Mesenchymal stem cell (in vitro differentiated cells and primary cell): ENCODE measurements around the gene TMED7.
A peak's percentile ranks its signal among the peaks of the same experiment; 100 is the strongest.

Source experiments
- DNase-seq: peaks from one replicate; pipeline ENCODE4 v3.0.0-alpha.2; 2013
- H2AFZ ChIP-seq: one replicate; pipeline ENCODE4 v1.6.1; 2013; ENCODE audit warnings: low read depth, mild to moderate bottlenecking, control low read depth, inconsistent platforms, low read length, moderate library complexity
- H2AK5ac ChIP-seq: 2 replicates; pipeline ENCODE4 v1.6.1; 2013; ENCODE audit warnings: low read length, moderate library complexity, mild to moderate bottlenecking, inconsistent platforms; ENCODE audit not compliant: severe bottlenecking
- H2BK120ac ChIP-seq: one replicate; pipeline ENCODE4 v1.6.1; 2013; ENCODE audit warnings: low read depth, mild to moderate bottlenecking, inconsistent platforms, low read length, moderate library complexity
- H2BK12ac ChIP-seq, 2 experiments: one replicate each; pipeline ENCODE4 v1.6.1; 2013; ENCODE audit warnings: inconsistent platforms in 2 of 2, low read length in 2 of 2, mild to moderate bottlenecking in 2 of 2, moderate library complexity in 2 of 2, control low read depth in 1 of 2
- H2BK15ac ChIP-seq: one replicate; pipeline ENCODE4 v1.6.1; 2013; ENCODE audit warnings: mild to moderate bottlenecking, low read depth, inconsistent platforms; ENCODE audit not compliant: poor library complexity, severe bottlenecking
- H2BK5ac ChIP-seq: 2 replicates; pipeline ENCODE4 v1.6.1; 2013; ENCODE audit warnings: low read depth, mild to moderate bottlenecking, low read length, control low read depth, inconsistent platforms; ENCODE audit not compliant: poor library complexity, severe bottlenecking
- H3K14ac ChIP-seq, 2 experiments: one replicate each; pipeline ENCODE4 v1.6.1; 2013; ENCODE audit warnings: inconsistent platforms in 2 of 2, low read length in 2 of 2, control low read depth in 1 of 2, mild to moderate bottlenecking in 1 of 2, moderate library complexity in 1 of 2
- H3K18ac ChIP-seq, 2 experiments: one replicate each; pipeline ENCODE4 v1.6.1; 2013; ENCODE audit warnings: inconsistent platforms in 2 of 2, low read length in 2 of 2, control low read depth in 1 of 2, low read depth in 1 of 2, mild to moderate bottlenecking in 1 of 2
- H3K23ac ChIP-seq, 2 experiments: one replicate each; pipeline ENCODE4 v1.6.1; 2013; ENCODE audit warnings: inconsistent platforms in 2 of 2, low read length in 2 of 2, mild to moderate bottlenecking in 2 of 2, moderate library complexity in 2 of 2, control low read depth in 1 of 2
- H3K27ac ChIP-seq: 2 replicates; pipeline ENCODE4 v1.5.1; 2013; ENCODE audit warnings: mild to moderate bottlenecking, moderate library complexity, low read length, control low read depth, inconsistent platforms; ENCODE audit not compliant: poor library complexity, severe bottlenecking
- H3K27me3 ChIP-seq, 2 experiments: 2 replicates each; pipeline versions ENCODE4 v1.6.1 to v1.7.0; 2013; ENCODE audit warnings: low read length in 2 of 2, mild to moderate bottlenecking in 2 of 2, moderate library complexity in 2 of 2, control low read depth in 1 of 2, inconsistent platforms in 1 of 2; ENCODE audit not compliant: control insufficient read depth in 1 of 2, insufficient read depth in 1 of 2
- H3K36me3 ChIP-seq, 2 experiments: 2 replicates each; pipeline versions ENCODE4 v1.6.1 to v1.7.0; 2013; ENCODE audit warnings: low read length in 2 of 2, control low read depth in 1 of 2, inconsistent platforms in 1 of 2, low read depth in 1 of 2, mild to moderate bottlenecking in 1 of 2; ENCODE audit not compliant: insufficient read depth in 2 of 2, control insufficient read depth in 1 of 2
- H3K4ac ChIP-seq, 2 experiments: one replicate each; pipeline ENCODE4 v1.6.1; 2013; ENCODE audit warnings: inconsistent platforms in 2 of 2, low read length in 2 of 2, mild to moderate bottlenecking in 2 of 2, moderate library complexity in 2 of 2, control low read depth in 1 of 2, low read depth in 1 of 2
- H3K4me1 ChIP-seq: 2 replicates; pipeline ENCODE4 v1.6.1; 2013; ENCODE audit warnings: low read depth, low read length, control low read depth; ENCODE audit not compliant: control insufficient read depth, insufficient read depth
- H3K4me2 ChIP-seq: 2 replicates; pipeline ENCODE4 v1.6.1; 2013; ENCODE audit warnings: low read length, mild to moderate bottlenecking, inconsistent platforms; ENCODE audit not compliant: poor library complexity, severe bottlenecking
- H3K4me3 ChIP-seq, 2 experiments: 2 replicates each; pipeline versions ENCODE4 v1.5.1 to v1.7.0; 2013; ENCODE audit warnings: low read length in 2 of 2, mild to moderate bottlenecking in 2 of 2, control low read depth in 1 of 2, low read depth in 1 of 2; ENCODE audit not compliant: insufficient read depth in 1 of 2
- H3K79me1 ChIP-seq: replicated peaks from 2 replicates; pipeline ENCODE4 v1.6.1; 2013; ENCODE audit warnings: mild to moderate bottlenecking, control low read depth, low read length, inconsistent platforms; ENCODE audit not compliant: poor library complexity, severe bottlenecking
- H3K9ac ChIP-seq: 2 replicates; pipeline ENCODE4 v1.7.0; 2013; ENCODE audit warnings: mild to moderate bottlenecking, low read length, moderate library complexity
- H3K9me3 ChIP-seq: 2 replicates; pipeline ENCODE4 v1.7.0; 2013; ENCODE audit warnings: mild to moderate bottlenecking, low read length; ENCODE audit not compliant: control insufficient read depth
- H4K8ac ChIP-seq: one replicate; pipeline ENCODE4 v1.6.1; 2013; ENCODE audit warnings: inconsistent platforms, mild to moderate bottlenecking, low read length, moderate library complexity
- H4K91ac ChIP-seq: one replicate; pipeline ENCODE4 v1.6.1; 2013; ENCODE audit warnings: mild to moderate bottlenecking, low read length, inconsistent platforms
- WGBS: methylation state at CpG from one replicate; pipeline ENCODE4 v1.1.7; 2013; ENCODE audit warnings: mixed read lengths; 5-methylcytosine and 5-hydroxymethylcytosine counted together

TMED7 gene

DNA sequence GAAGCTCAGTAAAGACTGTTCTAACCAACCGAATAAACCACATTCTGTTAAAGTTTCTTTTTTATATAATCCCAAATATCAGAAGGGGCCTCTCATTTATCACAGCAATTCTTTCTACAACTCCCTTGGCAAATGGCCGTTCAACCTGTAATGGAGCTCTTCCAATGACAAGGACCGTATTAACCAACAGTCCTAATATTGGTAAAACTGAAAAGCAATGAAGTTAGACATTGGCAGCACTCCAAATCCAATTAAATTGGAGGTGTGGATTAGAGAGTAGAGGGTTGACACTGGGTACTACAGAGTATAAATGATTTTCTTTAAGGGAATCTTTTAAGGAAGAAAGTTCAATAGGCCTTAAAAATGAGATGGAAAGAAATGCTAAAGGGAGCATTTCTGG lies 842 bp downstream of the TMED7 start:
- Histone ChIP-seq H3K79me1 (no peaks in the 10 kb centered on the region), H2BK12ac (no peak overlapping the region), H3K23ac (no peak overlapping the region), H3K27ac (no peak overlapping the region), H3K4me2 (peak overlapping the region; percentile 88), H2AFZ (no peak overlapping the region), H2BK120ac (no peak overlapping the region), H2AK5ac (no peak overlapping the region), H4K91ac (no peak overlapping the region), H3K4ac (no peak overlapping the region), H2BK15ac (no peak overlapping the region), H3K14ac (no peak overlapping the region), H3K9ac (peak overlapping the region; percentile 96), H3K36me3 (peaks cover 0 to 15% of the 10 kb centered on the region in 2 experiments), H3K18ac (no peak overlapping the region), H3K9me3 (no peaks in the 10 kb centered on the region), H2BK5ac (no peak overlapping the region), H3K4me3 (peak overlapping the region in 1 of 2 experiments; percentile 92), H3K27me3 (no peaks in the 10 kb centered on the region), H3K4me1 (peaks cover 4% of the 10 kb centered on the region), H4K8ac (no peak overlapping the region)
- DNase-seq = peak; percentile 24
- WGBS = 81% methylated on average over 1 of the region's 3 CpGs

GRCh38 chr5:115623658-115624057 lies 2.2 kb downstream of the TMED7 start:
- WGBS = 78% methylated on average over 5 of the region's 5 CpGs

DNA sequence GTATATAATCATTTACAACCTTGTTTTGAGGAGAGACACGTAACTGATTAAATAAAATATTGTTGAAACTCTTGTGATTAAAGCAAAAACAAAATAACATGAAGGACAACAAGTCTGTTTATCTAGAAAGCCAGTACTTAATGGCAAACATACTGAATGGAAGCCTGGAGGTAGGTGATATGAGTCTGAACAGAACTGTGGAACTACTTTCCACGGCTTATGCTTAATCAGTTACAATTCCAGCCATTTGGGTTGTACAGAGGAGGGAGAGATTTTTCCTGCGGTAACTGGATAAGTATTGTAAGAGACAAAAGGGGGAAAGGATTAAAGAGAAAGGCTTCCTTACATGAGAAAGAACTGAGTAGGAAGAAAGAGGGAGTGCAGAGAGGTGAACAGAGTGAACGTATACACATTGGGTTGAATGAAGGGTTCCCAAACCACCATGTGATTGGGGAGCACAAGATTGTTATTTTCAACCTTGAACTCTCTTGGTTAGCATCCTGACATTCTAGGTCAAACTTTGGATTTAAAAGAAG lies 4.4 kb downstream of the TMED7 start:
- Histone ChIP-seq H2BK15ac (no peak overlapping the region), H3K36me3 (peaks cover 0 to 47% of the 10 kb centered on the region in 2 experiments), H2BK12ac (no peak overlapping the region), H3K27me3 (no peaks in the 10 kb centered on the region), H3K18ac (no peak overlapping the region), H3K4ac (no peak overlapping the region), H2BK5ac (no peak overlapping the region), H4K91ac (no peak overlapping the region), H2AFZ (no peak overlapping the region), H3K27ac (no peak overlapping the region), H3K14ac (no peak overlapping the region), H3K4me3 (peak overlapping the region in 1 of 2 experiments; percentile 15), H2BK120ac (no peak overlapping the region), H4K8ac (no peak overlapping the region), H2AK5ac (no peak overlapping the region), H3K4me2 (no peak overlapping the region), H3K9me3 (no peaks in the 10 kb centered on the region), H3K9ac (no peak overlapping the region), H3K79me1 (peaks cover 4% of the 10 kb centered on the region), H3K4me1 (peaks cover 4% of the 10 kb centered on the region), H3K23ac (no peak overlapping the region)
- DNase-seq = no peak
- WGBS = 100% methylated on average over 3 of the region's 4 CpGs

More at GRCh38 chr5:115623658-115624057, 2.2 kb downstream of the TMED7 start:
- Histone ChIP-seq H2BK120ac (no peak overlapping the region), H3K79me1 (no peaks in the 10 kb centered on the region), H3K14ac (no peak overlapping the region), H3K27ac (no peak overlapping the region), H4K8ac (no peak overlapping the region), H3K4ac (no peak overlapping the region), H3K36me3 (peaks cover 0 to 29% of the 10 kb centered on the region in 2 experiments), H4K91ac (no peak overlapping the region), H3K4me1 (peaks cover 4% of the 10 kb centered on the region), H2AK5ac (no peak overlapping the region), H3K18ac (no peak overlapping the region), H3K4me3 (peak overlapping the region in 1 of 2 experiments; percentile 92), H2BK5ac (no peak overlapping the region), H2AFZ (no peak overlapping the region), H3K9ac (peak overlapping the region; percentile 96), H2BK15ac (no peak overlapping the region), H3K4me2 (no peak overlapping the region), H3K27me3 (no peaks in the 10 kb centered on the region), H3K9me3 (no peaks in the 10 kb centered on the region), H3K23ac (no peak overlapping the region), H2BK12ac (no peak overlapping the region)
- DNase-seq = no peak

DNA sequence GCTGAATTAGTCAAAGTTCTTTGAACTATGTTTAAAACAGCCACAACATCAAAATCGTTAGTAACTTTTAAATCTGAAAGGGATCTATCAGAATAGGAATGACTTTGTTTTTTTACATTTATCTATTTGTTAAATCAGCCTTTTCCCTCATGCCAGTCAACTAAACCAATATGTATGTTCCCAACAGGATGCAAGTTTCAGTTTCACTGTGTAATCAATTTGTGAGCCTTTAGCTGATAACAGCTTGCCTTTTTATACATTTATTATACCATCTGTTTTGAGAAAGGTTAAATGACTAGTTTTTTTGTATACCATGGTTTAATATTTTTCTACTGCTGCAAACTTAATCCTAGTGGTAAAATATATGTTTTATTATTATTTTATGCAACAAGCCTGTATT lies 8.9 kb downstream of the TMED7 start:
- H3K4me3 ChIP-seq = no peak overlapping the region
- H4K8ac ChIP-seq = no peak overlapping the region
- peaks cover 4 to 84% of the 10 kb centered on the region in 2 experiments for H3K36me3 ChIP-seq
- H3K79me1 ChIP-seq = peaks cover 10% of the 10 kb centered on the region
- DNase-seq = no peak
- no peak overlapping the region for H3K27ac ChIP-seq
- no peak overlapping the region for H2BK5ac ChIP-seq
- no peak overlapping the region for H3K4me2 ChIP-seq
- H2BK15ac ChIP-seq = no peak overlapping the region
- no peak overlapping the region for H4K91ac ChIP-seq
- H2BK12ac ChIP-seq = no peak overlapping the region
- no peaks in the 10 kb centered on the region for H3K27me3 ChIP-seq
- no peak overlapping the region for H2AFZ ChIP-seq
- no peak overlapping the region for H2BK120ac ChIP-seq
- H3K23ac ChIP-seq = no peak overlapping the region
- no peaks in the 10 kb centered on the region for H3K4me1 ChIP-seq
- no peak overlapping the region for H2AK5ac ChIP-seq
- H3K14ac ChIP-seq = no peak overlapping the region
- H3K9me3 ChIP-seq = no peaks in the 10 kb centered on the region
- H3K4ac ChIP-seq = no peak overlapping the region
- WGBS = no CpG with 5 or more reads among the region's 1 CpG
- no peak overlapping the region for H3K9ac ChIP-seq
- H3K18ac ChIP-seq = no peak overlapping the region
